ENCODE data around the gene CLDN11. TPM values are rescaled to one million over a fixed set of nuclear protein-coding genes. Genes with fewer than 3 reads are reported as not detected.

CLDN11 gene
- total and polyA plus RNA-seq, 2 of the 8 experiments (the other 6 are each of a cell fraction or from before 2014, with no cell fraction given): 4.8 to 12.5 TPM

DNA sequence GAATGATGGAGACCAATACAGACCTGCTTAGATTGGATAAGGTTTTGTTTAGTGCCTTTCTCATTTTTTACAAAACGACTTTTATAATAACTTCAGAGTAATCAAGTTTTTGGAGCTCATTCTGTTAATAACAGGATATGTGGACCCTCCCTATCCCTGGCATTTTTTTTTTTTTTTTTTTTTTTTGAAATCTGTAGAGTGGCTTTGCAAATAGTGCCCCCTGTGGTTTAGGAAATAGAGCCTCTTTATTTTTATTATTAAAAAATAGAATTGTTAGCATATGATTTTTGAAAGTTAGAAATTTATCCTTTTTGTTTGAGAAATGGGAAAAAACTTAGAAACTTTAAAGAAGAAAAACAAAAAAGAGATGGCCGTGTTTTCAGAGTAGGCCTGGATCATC lies 49.7 kb upstream of the CLDN11 start:
- H3K79me1 ChIP-seq (ENCODE audit: low read depth, low read length): no peaks in the 10 kb centered on the region; the same call in 1 of the 2 replicates
- no peak overlapping the region for H3K56ac ChIP-seq (replicated peaks; ENCODE audit: insufficient read length, low read depth, low read length)
- H3K18ac ChIP-seq (ENCODE audit: extremely low read depth, low read length): no peak overlapping the region
- peaks cover 3% of the 10 kb centered on the region in 2 experiments for H4K20me1 ChIP-seq (replicated peaks in 1 of 2; ENCODE audit: control insufficient read depth in 1 of 2, insufficient read depth in 2 of 2, low read length in 2 of 2)
- no peak overlapping the region for H3K4me2 ChIP-seq (ENCODE audit: insufficient read depth in 1 of 2, low read depth in 2 of 2, low read length in 2 of 2)
- H3K4me1 ChIP-seq (replicated peaks in 1 of 4; ENCODE audit: control insufficient read depth in 3 of 4, insufficient read depth in 4 of 4, low read length in 3 of 4): no peaks in the 10 kb centered on the region; a peak in 1 of 7 replicates
- H3K36me3 ChIP-seq (ENCODE audit: control insufficient read depth in 2 of 4, insufficient read depth in 4 of 4, low read length in 3 of 4): peaks cover 0 to 46% (median 2%) of the 10 kb centered on the region in 4 experiments; a peak in 3 of 8 replicates
- POLR2A ChIA-PET (ENCODE audit: partially characterized antibody): interaction anchor here (0.6 kb wide), 1 partner anchor 10 kb away, joined by 3 read pairs; no protein-coding TSS in a partner anchor
- no peak overlapping the region for H3K4me3 ChIP-seq (ENCODE audit: extremely low read depth in 1 of 4, insufficient read depth in 2 of 4, low read depth in 3 of 4, low read length in 4 of 4)
- H3K23me2 ChIP-seq (ENCODE audit: low read depth, low read length): no peaks in the 10 kb centered on the region
- no peaks in the 10 kb centered on the region for H3K27me3 ChIP-seq (replicated peaks in 1 of 4; ENCODE audit: control insufficient read depth in 3 of 4, extremely low read depth in 1 of 4, insufficient read depth in 3 of 4, low read length in 3 of 4)
- H4K91ac ChIP-seq (replicated peaks; ENCODE audit: insufficient read length, low read length): no peak overlapping the region
- H2BK20ac ChIP-seq (ENCODE audit: low read length): no peak overlapping the region
- H2BK120ac ChIP-seq (replicated peaks; ENCODE audit: low read depth, low read length): no peak overlapping the region
- H3K9me3 ChIP-seq (ENCODE audit: insufficient read depth in 2 of 2, low read depth in 1 of 2, low read length in 1 of 2): no peaks in the 10 kb centered on the region
- no peak overlapping the region for H4K8ac ChIP-seq (ENCODE audit: extremely low read depth, insufficient read depth, low read length)
- no peak for FAIRE-seq
- H2BK15ac ChIP-seq (ENCODE audit: low read length): no peak overlapping the region
- WGBS, 2 experiments (ENCODE audit: extremely low coverage in 1 of 2, insufficient coverage in 1 of 2, insufficient read length in 1 of 2, insufficient replicate concordance in 2 of 2, low coverage in 1 of 2, low lambda C conversion rate in 2 of 2, missing lambda C conversion rate in 1 of 2): 83% methylated on average over 2 of the region's 2 CpGs; no CpG with 5 or more reads in 1 of the 2 experiments
- DNase-seq (ENCODE audit: low read depth in 1 of 2, low spot score in 2 of 2): no peak
- H3K9ac ChIP-seq (replicated peaks in 1 of 4; ENCODE audit: extremely low read depth in 1 of 4, low read depth in 3 of 4, low read length in 3 of 4): no peak overlapping the region
- no peak overlapping the region for H2BK12ac ChIP-seq (ENCODE audit: low read depth, low read length)
- H2AFZ ChIP-seq (ENCODE audit: low read length): no peak overlapping the region
- H3K4ac ChIP-seq (replicated peaks; ENCODE audit: insufficient read length, low read depth, low read length): no peak overlapping the region
- H3K23ac ChIP-seq (ENCODE audit: insufficient read length): no peak overlapping the region
- H2BK5ac ChIP-seq (ENCODE audit: low read depth, low read length): no peak overlapping the region
- peaks cover 23 to 99% of the 10 kb centered on the region in 2 experiments for H3K79me2 ChIP-seq (ENCODE audit: control insufficient read depth in 1 of 2, insufficient read depth in 2 of 2, low read length in 2 of 2)
- H2AK5ac ChIP-seq (ENCODE audit: low read depth, low read length): no peak overlapping the region
- no peak overlapping the region for H3K14ac ChIP-seq (ENCODE audit: insufficient read length)
- H3K27ac ChIP-seq (ENCODE audit: low read depth, low read length): no peak overlapping the region
- CTCF ChIA-PET (ENCODE audit: partially characterized antibody): interaction anchor here (0.6 to 1.0 kb wide), 2 partner anchors 35 to 51 kb away, joined by 4 read pairs; no protein-coding TSS in a partner anchor
- H4K5ac ChIP-seq (ENCODE audit: insufficient read length, low read depth, low read length): no peak overlapping the region
- TF ChIP-seq CREB1 (IDR thresholded peaks at IDR 0.05): no peak
- TF ChIP-seq CBX8 (IDR thresholded peaks at IDR 0.05; ENCODE audit: borderline replicate concordance, low read depth, low read length): no peak
- TF ChIP-seq TAF1 (IDR thresholded peaks at IDR 0.05; ENCODE audit: low read depth, low read length): no peak
- TF ChIP-seq NRF1 (IDR thresholded peaks at IDR 0.05; ENCODE audit: low read depth, low read length): no peak
- TF ChIP-seq, protein P1, sequence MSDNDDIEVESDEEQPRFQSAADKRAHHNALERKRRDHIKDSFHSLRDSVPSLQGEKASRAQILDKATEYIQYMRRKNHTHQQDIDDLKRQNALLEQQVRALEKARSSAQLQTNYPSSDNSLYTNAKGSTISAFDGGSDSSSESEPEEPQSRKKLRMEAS (IDR thresholded peaks at IDR 0.05): no peak
- no peak for TF ChIP-seq KDM1A (IDR thresholded peaks at IDR 0.05; ENCODE audit: borderline replicate concordance, low read length)
- TF ChIP-seq PHF8 (conservative IDR thresholded peaks at IDR 0.05; ENCODE audit: low read depth, low read length): no peak
- TF ChIP-seq GTF2F1 (IDR thresholded peaks at IDR 0.05; ENCODE audit: borderline replicate concordance, low read depth, low read length): no peak

Measured in H1 (cell line).